ENCODE measurements around the gene UBAP1.
"Not testable (repeated sequence)": the region's sequence is repeated elsewhere in the genome, so short reads cannot be mapped to it uniquely, and the experiment has no call there.

The UBAP1 gene

GRCh38 chr9:34224349-34224748 lies 45.5 kb downstream of the UBAP1 start:
- no peak for DNase-seq (ENCODE audit: low read depth in 1 of 2, low spot score in 1 of 2)

GRCh38 chr9:34226144-34226760 lies 47.4 kb downstream of the UBAP1 start:
- DNase-seq (ENCODE audit: low read depth in 1 of 2, low spot score in 1 of 2): not testable (repeated sequence)

- DNase-seq (ENCODE audit: low read depth in 1 of 2, low spot score in 1 of 2): no peak
Measured at GRCh38 chr9:34227445-34227844, 48.6 kb downstream of the UBAP1 start.

GRCh38 chr9:34230556-34230955 lies 51.7 kb downstream of the UBAP1 start:
- no peak for DNase-seq (ENCODE audit: low read depth in 1 of 2, low spot score in 1 of 2)

- no peak for DNase-seq (ENCODE audit: low read depth in 1 of 2, low spot score in 1 of 2)
Measured at GRCh38 chr9:34232201-34232600, 53.4 kb downstream of the UBAP1 start.

- DNase-seq (ENCODE audit: low read depth in 1 of 2, low spot score in 1 of 2): no peak
Measured at GRCh38 chr9:34233672-34234071, 54.8 kb downstream of the UBAP1 start.

- no peak for DNase-seq (ENCODE audit: low read depth in 1 of 2, low spot score in 1 of 2)
Measured at GRCh38 chr9:34237836-34238235, 59.0 kb downstream of the UBAP1 start.

- no peak for DNase-seq (ENCODE audit: low read depth in 1 of 2, low spot score in 1 of 2)
Measured at GRCh38 chr9:34240006-34240405, 61.2 kb downstream of the UBAP1 start.

- no peak for DNase-seq (ENCODE audit: low read depth in 1 of 2, low spot score in 1 of 2)
Measured at GRCh38 chr9:34242830-34243229, 64.0 kb downstream of the UBAP1 start.

- DNase-seq (ENCODE audit: low read depth in 1 of 2, low spot score in 1 of 2): not testable (repeated sequence)
Measured at GRCh38 chr9:34245212-34245611, 66.4 kb downstream of the UBAP1 start.

GRCh38 chr9:34246453-34246852 lies 67.6 kb downstream of the UBAP1 start:
- DNase-seq (ENCODE audit: low read depth in 1 of 2, low spot score in 1 of 2): no peak

- not testable (repeated sequence) for DNase-seq (ENCODE audit: low read depth in 1 of 2, low spot score in 1 of 2)
Measured at GRCh38 chr9:34247782-34248181, 68.9 kb downstream of the UBAP1 start.

GRCh38 chr9:34249274-34249673 lies 70.4 kb downstream of the UBAP1 start:
- no peak for DNase-seq (ENCODE audit: low read depth in 1 of 2, low spot score in 1 of 2)

GRCh38 chr9:34250721-34251120 lies 71.9 kb downstream of the UBAP1 start:
- DNase-seq (ENCODE audit: low read depth in 1 of 2, low spot score in 1 of 2): no peak

- no peak for DNase-seq (ENCODE audit: low read depth in 1 of 2, low spot score in 1 of 2)
Measured at GRCh38 chr9:34252016-34252415, 73.2 kb downstream of the UBAP1 start.

GRCh38 chr9:34252670-34253459 lies 74.0 kb downstream of the UBAP1 start:
- peak; percentile 34 to 35 for DNase-seq (ENCODE audit: low read depth in 1 of 2, low spot score in 1 of 2)

- no peak for DNase-seq (ENCODE audit: low read depth in 1 of 2, low spot score in 1 of 2)
Measured at GRCh38 chr9:34253460-34253837, 74.6 kb downstream of the UBAP1 start.

- DNase-seq (ENCODE audit: low read depth in 1 of 2, low spot score in 1 of 2): no peak
Measured at GRCh38 chr9:34254141-34254913, 75.5 kb downstream of the UBAP1 start.

GRCh38 chr9:34254966-34255825 lies 76.4 kb downstream of the UBAP1 start:
- DNase-seq (ENCODE audit: low read depth in 1 of 2, low spot score in 1 of 2): no peak

- no peak for DNase-seq (ENCODE audit: low read depth in 1 of 2, low spot score in 1 of 2)
Measured at GRCh38 chr9:34256104-34256503, 77.3 kb downstream of the UBAP1 start.

GRCh38 chr9:34256987-34257585 lies 78.2 kb downstream of the UBAP1 start:
- no peak for DNase-seq (ENCODE audit: low read depth in 1 of 2, low spot score in 1 of 2)
